PC-3 (cell line): ENCODE measurements around the gene FRG1.

Experiments
- EZH2phosphoT487 ChIP-seq: fragments of 300-600 bp; sonication (generic); IDR thresholded peaks from 2 replicates; pipeline ENCODE4 v1.6.1; 2018; ENCODE audit warnings: mild to moderate bottlenecking, antibody characterized with exemption, low read length, borderline replicate concordance
- TF ChIP-seq, protein P1 (sequence below): fragments of 300-600 bp; sonication (generic); conservative IDR thresholded peaks from 2 replicates; pipeline ENCODE4 v1.5.1; 2017; ENCODE audit warnings: antibody characterized with exemption, low read depth, mild to moderate bottlenecking, low read length

DNA sequence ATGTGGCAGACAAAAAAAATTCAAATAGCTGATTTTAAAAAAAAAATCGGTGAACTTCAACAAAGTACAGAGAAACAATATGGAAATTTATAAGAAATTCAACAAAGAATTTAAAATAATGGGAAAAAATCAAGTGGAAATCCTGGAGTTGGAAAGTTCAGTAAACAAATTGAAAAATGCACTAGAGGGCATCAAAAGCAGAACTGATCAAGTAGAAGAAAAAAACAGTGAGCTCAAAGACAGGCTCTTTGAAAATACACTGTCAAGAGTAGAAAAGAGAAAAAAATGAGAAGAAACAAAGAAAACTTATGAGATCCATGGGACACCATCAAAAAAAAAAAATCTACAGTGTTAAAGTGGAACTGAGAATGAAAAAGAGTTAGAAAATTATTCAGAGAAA lies 19.6 kb upstream of the FRG1 start:
- TF ChIP-seq, protein P1, sequence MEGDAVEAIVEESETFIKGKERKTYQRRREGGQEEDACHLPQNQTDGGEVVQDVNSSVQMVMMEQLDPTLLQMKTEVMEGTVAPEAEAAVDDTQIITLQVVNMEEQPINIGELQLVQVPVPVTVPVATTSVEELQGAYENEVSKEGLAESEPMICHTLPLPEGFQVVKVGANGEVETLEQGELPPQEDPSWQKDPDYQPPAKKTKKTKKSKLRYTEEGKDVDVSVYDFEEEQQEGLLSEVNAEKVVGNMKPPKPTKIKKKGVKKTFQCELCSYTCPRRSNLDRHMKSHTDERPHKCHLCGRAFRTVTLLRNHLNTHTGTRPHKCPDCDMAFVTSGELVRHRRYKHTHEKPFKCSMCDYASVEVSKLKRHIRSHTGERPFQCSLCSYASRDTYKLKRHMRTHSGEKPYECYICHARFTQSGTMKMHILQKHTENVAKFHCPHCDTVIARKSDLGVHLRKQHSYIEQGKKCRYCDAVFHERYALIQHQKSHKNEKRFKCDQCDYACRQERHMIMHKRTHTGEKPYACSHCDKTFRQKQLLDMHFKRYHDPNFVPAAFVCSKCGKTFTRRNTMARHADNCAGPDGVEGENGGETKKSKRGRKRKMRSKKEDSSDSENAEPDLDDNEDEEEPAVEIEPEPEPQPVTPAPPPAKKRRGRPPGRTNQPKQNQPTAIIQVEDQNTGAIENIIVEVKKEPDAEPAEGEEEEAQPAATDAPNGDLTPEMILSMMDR: no peak
- TF ChIP-seq EZH2phosphoT487: no peak
